ENCODE measurements around the gene FAM184B. TPM values are rescaled to one million over a fixed set of nuclear protein-coding genes. Genes with fewer than 3 reads are reported as not detected.

FAM184B gene
- total RNA-seq: not detected

GRCh38 chr4:17781300-17782287, at the start of gene FAM184B:
FAM184B (minus strand) TSS chr4:17781621; CDS start chr4:17781299, 322 bp downstream.
- H3K27me3 Mint-ChIP-seq: peaks cover 33% of the 10 kb centered on the region
- H3K36me3 Mint-ChIP-seq: no peaks in the 10 kb centered on the region
- no peak within 1 kb of the TSS for H3K27ac Mint-ChIP-seq
- peaks cover 11% of the 10 kb centered on the region for H3K4me1 Mint-ChIP-seq (ENCODE audit: low read depth)
- no peaks in the 10 kb centered on the region for H3K9me3 Mint-ChIP-seq
- DNase-seq: no peak
- ChIA-PET POLR2A (no interaction called here), CTCF (no interaction called here)
- no peak within 1 kb of the TSS for H3K4me3 Mint-ChIP-seq
- intact Hi-C loops (cut with micrococcal nuclease): no loop called here

- no peaks in the 10 kb centered on the region for H3K27me3 Mint-ChIP-seq
- H3K27ac Mint-ChIP-seq: no peak overlapping the region
- intact Hi-C loops (cut with micrococcal nuclease): no loop called here
- H3K36me3 Mint-ChIP-seq: peaks cover 52% of the 10 kb centered on the region
- H3K4me1 Mint-ChIP-seq (ENCODE audit: low read depth): peaks cover 6% of the 10 kb centered on the region
- H3K4me3 Mint-ChIP-seq: no peak overlapping the region
- no peak for DNase-seq
- CTCF ChIA-PET: no interaction called here
- POLR2A ChIA-PET: no interaction called here
- H3K9me3 Mint-ChIP-seq: no peaks in the 10 kb centered on the region
Measured at GRCh38 chr4:17823871-17824669, 42.6 kb upstream of the FAM184B start.

- ChIA-PET CTCF (interaction anchor here (0.7 to 2.6 kb wide), 32 partner anchors 8 to 778 kb away, joined by 3 to 22 read pairs (median 4); partner anchors contain the start of gene LCORL), POLR2A (interaction anchor here (1.0 kb wide), 1 partner anchor 19 kb away, joined by 3 read pairs; no protein-coding TSS in a partner anchor)
- no peak overlapping the region for H3K27ac Mint-ChIP-seq
- peaks cover 47% of the 10 kb centered on the region for H3K36me3 Mint-ChIP-seq
- intact Hi-C loops (cut with micrococcal nuclease): loop anchor here (1.0 kb wide), 1 partner anchor 550 kb away; no protein-coding TSS in a partner anchor
- H3K4me3 Mint-ChIP-seq: no peak overlapping the region
- H3K4me1 Mint-ChIP-seq (ENCODE audit: low read depth): peaks cover 15% of the 10 kb centered on the region
- H3K27me3 Mint-ChIP-seq: no peaks in the 10 kb centered on the region
- no peak for DNase-seq
- no peaks in the 10 kb centered on the region for H3K9me3 Mint-ChIP-seq
Measured at GRCh38 chr4:17817027-17817426, 35.6 kb upstream of the FAM184B start.

GRCh38 chr4:17816142-17816541, 34.7 kb upstream of the FAM184B start:
- Mint-ChIP-seq H3K27ac (no peak overlapping the region), H3K27me3 (no peaks in the 10 kb centered on the region), H3K36me3 (peaks cover 50% of the 10 kb centered on the region), H3K9me3 (no peaks in the 10 kb centered on the region), H3K4me1 (ENCODE audit: low read depth) (peaks cover 19% of the 10 kb centered on the region), H3K4me3 (no peak overlapping the region)
- intact Hi-C loops (cut with micrococcal nuclease): no loop called here
- CTCF ChIA-PET: interaction anchor here (0.7 to 2.6 kb wide), 15 partner anchors 10 to 779 kb away, joined by 3 to 22 read pairs (median 9); partner anchors contain the start of gene LCORL
- POLR2A ChIA-PET: no interaction called here
- no peak for DNase-seq

GRCh38 chr4:17814140-17814539, 32.7 kb upstream of the FAM184B start:
- intact Hi-C loops (cut with micrococcal nuclease): loop anchor here (5.0 kb wide), 1 partner anchor 1587 kb away; the partner anchor contains the start of gene TAPT1
- H3K27ac Mint-ChIP-seq: no peak overlapping the region
- peaks cover 52% of the 10 kb centered on the region for H3K36me3 Mint-ChIP-seq
- ChIA-PET POLR2A (no interaction called here), CTCF (no interaction called here)
- no peaks in the 10 kb centered on the region for H3K27me3 Mint-ChIP-seq
- no peak overlapping the region for H3K4me3 Mint-ChIP-seq
- H3K4me1 Mint-ChIP-seq (ENCODE audit: low read depth): peaks cover 21% of the 10 kb centered on the region
- DNase-seq: no peak
- H3K9me3 Mint-ChIP-seq: no peaks in the 10 kb centered on the region

GRCh38 chr4:17812801-17813200, 31.4 kb upstream of the FAM184B start:
- no peaks in the 10 kb centered on the region for H3K27me3 Mint-ChIP-seq
- POLR2A ChIA-PET: interaction anchor here (1.6 kb wide), 1 partner anchor 235 kb away, joined by 4 read pairs; no protein-coding TSS in a partner anchor
- CTCF ChIA-PET: no interaction called here
- H3K9me3 Mint-ChIP-seq: no peaks in the 10 kb centered on the region
- H3K4me3 Mint-ChIP-seq: peak overlapping the region; percentile 94
- H3K27ac Mint-ChIP-seq: no peak overlapping the region
- DNase-seq: no peak
- H3K4me1 Mint-ChIP-seq (ENCODE audit: low read depth): peaks cover 31% of the 10 kb centered on the region
- intact Hi-C loops (cut with micrococcal nuclease): loop anchor here (5.0 kb wide), 1 partner anchor 1586 kb away; the partner anchor contains the start of gene TAPT1
- H3K36me3 Mint-ChIP-seq: peaks cover 54% of the 10 kb centered on the region

GRCh38 chr4:17812125-17812524, 30.7 kb upstream of the FAM184B start:
- POLR2A ChIA-PET: interaction anchor here (1.6 kb wide), 1 partner anchor 234 kb away, joined by 4 read pairs; no protein-coding TSS in a partner anchor
- H3K36me3 Mint-ChIP-seq: peaks cover 54% of the 10 kb centered on the region
- CTCF ChIA-PET: no interaction called here

GRCh38 chr4:17811078-17811603, 29.7 kb upstream of the FAM184B start:
- H3K36me3 Mint-ChIP-seq: peaks cover 47% of the 10 kb centered on the region
- no peaks in the 10 kb centered on the region for H3K27me3 Mint-ChIP-seq
- no peak for DNase-seq
- H3K4me3 Mint-ChIP-seq: peak overlapping the region; percentile 94
- ChIA-PET CTCF (interaction anchor here (4.5 to 5.0 kb wide), 2 partner anchors 13 to 263 kb away, joined by 25 to 46 read pairs; no protein-coding TSS in a partner anchor), POLR2A (interaction anchor here (0.6 to 2.2 kb wide), 4 partner anchors 10 to 1585 kb away, joined by 3 to 9 read pairs (median 5); partner anchors contain the start of gene TAPT1)
- peaks cover 39% of the 10 kb centered on the region for H3K4me1 Mint-ChIP-seq (ENCODE audit: low read depth)
- peak overlapping the region; percentile 97 for H3K27ac Mint-ChIP-seq
- no peaks in the 10 kb centered on the region for H3K9me3 Mint-ChIP-seq
- intact Hi-C loops (cut with micrococcal nuclease): loop anchor here (1.0 to 5.0 kb wide), 4 partner anchors 174 to 1584 kb away; partner anchors contain the start of gene TAPT1

More at GRCh38 chr4:17812125-17812524, 30.7 kb upstream of the FAM184B start:
- Mint-ChIP-seq H3K27ac (peak overlapping the region; percentile 97), H3K4me3 (peak overlapping the region; percentile 94), H3K4me1 (ENCODE audit: low read depth) (peaks cover 31% of the 10 kb centered on the region), H3K27me3 (no peaks in the 10 kb centered on the region), H3K9me3 (no peaks in the 10 kb centered on the region)
- no peak for DNase-seq
- intact Hi-C loops (cut with micrococcal nuclease): loop anchor here (5.0 kb wide), 1 partner anchor 1585 kb away; the partner anchor contains the start of gene TAPT1

GRCh38 chr4:17810260-17811077, 29.0 kb upstream of the FAM184B start, which contains the start of the genes DCAF16 and NCAPG:
DCAF16 (minus strand) TSS chr4:17810757; CDS start chr4:17804141, 6,616 bp downstream.
NCAPG (plus strand) TSS chr4:17810979; CDS start chr4:17811078, 99 bp downstream.
- Mint-ChIP-seq H3K36me3 (peaks cover 46% of the 10 kb centered on the region), H3K27me3 (no peaks in the 10 kb centered on the region), H3K4me3 (peak within 1 kb of the TSS; percentile 94), H3K9me3 (no peaks in the 10 kb centered on the region), H3K4me1 (ENCODE audit: low read depth) (peaks cover 44% of the 10 kb centered on the region), H3K27ac (peak within 1 kb of the TSS; percentile 97)
- peak; percentile 99 for DNase-seq
- ChIA-PET CTCF (interaction anchor here (0.6 to 5.0 kb wide), 5 partner anchors 13 to 707 kb away, joined by 4 to 46 read pairs (median 6); no protein-coding TSS in a partner anchor), POLR2A (interaction anchor here (0.6 to 2.2 kb wide), 6 partner anchors 10 to 1584 kb away, joined by 3 to 9 read pairs (median 4); partner anchors contain the start of genes QDPR and TAPT1)
- intact Hi-C loops (cut with micrococcal nuclease): loop anchor here (1.0 to 5.0 kb wide), 8 partner anchors 173 to 1583 kb away; partner anchors contain the start of genes LAP3, MED28, QDPR and TAPT1

GRCh38 chr4:17809667-17810066, 28.2 kb upstream of the FAM184B start:
- Mint-ChIP-seq H3K9me3 (no peaks in the 10 kb centered on the region), H3K4me3 (peak overlapping the region; percentile 94), H3K27ac (peak overlapping the region; percentile 97), H3K36me3 (peaks cover 44% of the 10 kb centered on the region), H3K27me3 (no peaks in the 10 kb centered on the region), H3K4me1 (ENCODE audit: low read depth) (peaks cover 50% of the 10 kb centered on the region)
- CTCF ChIA-PET: interaction anchor here (1.1 to 5.0 kb wide), 6 partner anchors 12 to 261 kb away, joined by 3 to 46 read pairs (median 6); partner anchors contain the start of gene MED28
- DNase-seq: no peak
- intact Hi-C loops (cut with micrococcal nuclease): loop anchor here (1.0 to 5.0 kb wide), 7 partner anchors 195 to 1582 kb away; partner anchors contain the start of genes LAP3, MED28, QDPR and TAPT1
- POLR2A ChIA-PET: interaction anchor here (0.6 to 2.2 kb wide), 3 partner anchors 12 to 231 kb away, joined by 3 to 9 read pairs (median 5); no protein-coding TSS in a partner anchor
